Measurements from ENCODE around the gene AP3M1.

Gene AP3M1

DNA sequence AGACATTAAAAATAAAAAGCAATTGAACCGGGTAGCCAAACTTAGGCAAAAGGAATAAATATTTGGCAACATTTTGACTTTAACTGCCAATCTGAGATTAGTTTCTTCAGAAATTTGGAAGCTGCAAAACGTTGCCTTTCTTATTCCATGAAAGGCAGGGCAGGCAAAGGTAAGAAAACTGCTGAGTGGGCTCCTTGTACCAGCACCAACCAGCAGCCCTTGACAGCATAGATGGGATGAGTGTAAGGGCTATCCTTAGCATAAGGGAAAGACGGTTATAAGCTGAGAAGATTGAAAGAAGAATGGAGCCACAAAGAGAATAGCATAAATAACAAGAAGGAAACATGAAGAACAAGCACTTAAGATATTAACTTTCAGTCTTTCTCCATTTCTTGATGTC is 28.6 kb downstream of the AP3M1 start (continued):
- TF ChIP-seq, protein P1, sequence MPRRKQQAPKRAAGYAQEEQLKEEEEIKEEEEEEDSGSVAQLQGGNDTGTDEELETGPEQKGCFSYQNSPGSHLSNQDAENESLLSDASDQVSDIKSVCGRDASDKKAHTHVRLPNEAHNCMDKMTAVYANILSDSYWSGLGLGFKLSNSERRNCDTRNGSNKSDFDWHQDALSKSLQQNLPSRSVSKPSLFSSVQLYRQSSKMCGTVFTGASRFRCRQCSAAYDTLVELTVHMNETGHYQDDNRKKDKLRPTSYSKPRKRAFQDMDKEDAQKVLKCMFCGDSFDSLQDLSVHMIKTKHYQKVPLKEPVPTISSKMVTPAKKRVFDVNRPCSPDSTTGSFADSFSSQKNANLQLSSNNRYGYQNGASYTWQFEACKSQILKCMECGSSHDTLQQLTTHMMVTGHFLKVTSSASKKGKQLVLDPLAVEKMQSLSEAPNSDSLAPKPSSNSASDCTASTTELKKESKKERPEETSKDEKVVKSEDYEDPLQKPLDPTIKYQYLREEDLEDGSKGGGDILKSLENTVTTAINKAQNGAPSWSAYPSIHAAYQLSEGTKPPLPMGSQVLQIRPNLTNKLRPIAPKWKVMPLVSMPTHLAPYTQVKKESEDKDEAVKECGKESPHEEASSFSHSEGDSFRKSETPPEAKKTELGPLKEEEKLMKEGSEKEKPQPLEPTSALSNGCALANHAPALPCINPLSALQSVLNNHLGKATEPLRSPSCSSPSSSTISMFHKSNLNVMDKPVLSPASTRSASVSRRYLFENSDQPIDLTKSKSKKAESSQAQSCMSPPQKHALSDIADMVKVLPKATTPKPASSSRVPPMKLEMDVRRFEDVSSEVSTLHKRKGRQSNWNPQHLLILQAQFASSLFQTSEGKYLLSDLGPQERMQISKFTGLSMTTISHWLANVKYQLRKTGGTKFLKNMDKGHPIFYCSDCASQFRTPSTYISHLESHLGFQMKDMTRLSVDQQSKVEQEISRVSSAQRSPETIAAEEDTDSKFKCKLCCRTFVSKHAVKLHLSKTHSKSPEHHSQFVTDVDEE (CRISPR knock-in tag; IDR thresholded peaks at IDR 0.05), result no peak
- TF ChIP-seq CSDC2 (CRISPR knock-in tag; IDR thresholded peaks at IDR 0.05) (no peak), TCF4 (CRISPR knock-in tag; IDR thresholded peaks at IDR 0.05; ENCODE audit: borderline replicate concordance) (no peak)

GRCh38 chr10:74121368-74121767 is 29.3 kb downstream of the AP3M1 start:
- no peak for ATAC-seq
- TF ChIP-seq ESRRG (CRISPR knock-in tag; IDR thresholded peaks at IDR 0.05) (no peak), ISL1 (CRISPR knock-in tag; IDR thresholded peaks at IDR 0.05) (no peak), CSDC2 (CRISPR knock-in tag; IDR thresholded peaks at IDR 0.05) (no peak), PPARA (CRISPR knock-in tag; IDR thresholded peaks at IDR 0.05; ENCODE audit: borderline replicate concordance) (no peak), ZNF565 (CRISPR knock-in tag; conservative IDR thresholded peaks at IDR 0.05; ENCODE audit: low read depth) (no peak), RARB (CRISPR knock-in tag; IDR thresholded peaks at IDR 0.05) (no peak), CSRNP3 (CRISPR knock-in tag; IDR thresholded peaks at IDR 0.05) (no peak), GLIS3 (CRISPR knock-in tag; IDR thresholded peaks at IDR 0.05) (no peak)
- TF ChIP-seq, protein P1 (CRISPR knock-in tag; IDR thresholded peaks at IDR 0.05), result no peak

GRCh38 chr10:74120911-74121310 is 29.7 kb downstream of the AP3M1 start:
- no peak for ATAC-seq
- TF ChIP-seq ZC3H10 (CRISPR knock-in tag; IDR thresholded peaks at IDR 0.05) (no peak), PATZ1 (CRISPR knock-in tag; IDR thresholded peaks at IDR 0.05; ENCODE audit: borderline replicate concordance) (no peak), ZFP3 (CRISPR knock-in tag; IDR thresholded peaks at IDR 0.05) (no peak), SNAI2 (CRISPR knock-in tag; IDR thresholded peaks at IDR 0.05) (no peak), GLIS3 (CRISPR knock-in tag; IDR thresholded peaks at IDR 0.05) (no peak), CSRNP3 (CRISPR knock-in tag; IDR thresholded peaks at IDR 0.05) (no peak), TOX (CRISPR knock-in tag; IDR thresholded peaks at IDR 0.05; ENCODE audit: borderline replicate concordance) (no peak), ESRRG (CRISPR knock-in tag; IDR thresholded peaks at IDR 0.05) (no peak), TCF4 (CRISPR knock-in tag; IDR thresholded peaks at IDR 0.05; ENCODE audit: borderline replicate concordance) (no peak), OSR1 (CRISPR knock-in tag; IDR thresholded peaks at IDR 0.05) (no peak)
- TF ChIP-seq, protein P2, sequence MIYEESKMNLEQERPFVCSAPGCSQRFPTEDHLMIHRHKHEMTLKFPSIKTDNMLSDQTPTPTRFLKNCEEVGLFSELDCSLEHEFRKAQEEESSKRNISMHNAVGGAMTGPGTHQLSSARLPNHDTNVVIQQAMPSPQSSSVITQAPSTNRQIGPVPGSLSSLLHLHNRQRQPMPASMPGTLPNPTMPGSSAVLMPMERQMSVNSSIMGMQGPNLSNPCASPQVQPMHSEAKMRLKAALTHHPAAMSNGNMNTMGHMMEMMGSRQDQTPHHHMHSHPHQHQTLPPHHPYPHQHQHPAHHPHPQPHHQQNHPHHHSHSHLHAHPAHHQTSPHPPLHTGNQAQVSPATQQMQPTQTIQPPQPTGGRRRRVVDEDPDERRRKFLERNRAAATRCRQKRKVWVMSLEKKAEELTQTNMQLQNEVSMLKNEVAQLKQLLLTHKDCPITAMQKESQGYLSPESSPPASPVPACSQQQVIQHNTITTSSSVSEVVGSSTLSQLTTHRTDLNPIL (CRISPR knock-in tag; IDR thresholded peaks at IDR 0.05; ENCODE audit: low read depth), result no peak
- TF ChIP-seq, protein P1 (CRISPR knock-in tag; IDR thresholded peaks at IDR 0.05), result no peak
